ENCODE measurements around the gene SPINK14.

DNA sequence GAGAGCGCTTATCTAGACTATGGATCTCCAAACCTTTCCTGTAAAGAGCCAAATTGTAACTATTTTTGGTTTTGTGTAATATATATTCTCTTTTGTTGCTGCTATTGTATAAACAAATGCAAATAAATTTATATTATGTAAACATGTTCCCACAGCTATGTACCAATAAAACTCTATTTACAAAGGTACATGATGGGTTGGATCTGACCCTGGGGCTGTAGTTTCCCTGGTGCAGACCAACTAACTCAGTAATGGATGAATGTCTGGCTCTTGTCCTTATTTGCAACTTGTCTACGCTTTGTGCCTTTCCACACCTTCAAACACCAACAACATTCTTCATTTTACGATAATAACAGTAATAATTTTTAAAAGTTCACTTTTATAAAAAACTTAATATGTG, 27.5 kb upstream of the SPINK14 start:
- TF ChIP-seq, protein P1, sequence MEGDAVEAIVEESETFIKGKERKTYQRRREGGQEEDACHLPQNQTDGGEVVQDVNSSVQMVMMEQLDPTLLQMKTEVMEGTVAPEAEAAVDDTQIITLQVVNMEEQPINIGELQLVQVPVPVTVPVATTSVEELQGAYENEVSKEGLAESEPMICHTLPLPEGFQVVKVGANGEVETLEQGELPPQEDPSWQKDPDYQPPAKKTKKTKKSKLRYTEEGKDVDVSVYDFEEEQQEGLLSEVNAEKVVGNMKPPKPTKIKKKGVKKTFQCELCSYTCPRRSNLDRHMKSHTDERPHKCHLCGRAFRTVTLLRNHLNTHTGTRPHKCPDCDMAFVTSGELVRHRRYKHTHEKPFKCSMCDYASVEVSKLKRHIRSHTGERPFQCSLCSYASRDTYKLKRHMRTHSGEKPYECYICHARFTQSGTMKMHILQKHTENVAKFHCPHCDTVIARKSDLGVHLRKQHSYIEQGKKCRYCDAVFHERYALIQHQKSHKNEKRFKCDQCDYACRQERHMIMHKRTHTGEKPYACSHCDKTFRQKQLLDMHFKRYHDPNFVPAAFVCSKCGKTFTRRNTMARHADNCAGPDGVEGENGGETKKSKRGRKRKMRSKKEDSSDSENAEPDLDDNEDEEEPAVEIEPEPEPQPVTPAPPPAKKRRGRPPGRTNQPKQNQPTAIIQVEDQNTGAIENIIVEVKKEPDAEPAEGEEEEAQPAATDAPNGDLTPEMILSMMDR (IDR thresholded peaks at IDR 0.05; ENCODE audit: extremely low read depth in 1 of 2, insufficient read depth in 1 of 2, low read depth in 1 of 2, low read length in 2 of 2), result no peak
- TF ChIP-seq MYC (IDR thresholded peaks at IDR 0.05; ENCODE audit: low read depth, low read length) (no peak), POLR2AphosphoS5 (IDR thresholded peaks at IDR 0.05; ENCODE audit: insufficient read depth, low read depth, low read length) (no peak)
